HG03060 (cell line): ENCODE data around the gene TUBAL3.

Experiments used
- ATAC-seq: cut with Tn5 transposase; IDR thresholded peaks from one replicate; pipeline ENCODE4 v1.9.1; 2021; ENCODE audit warnings: low read depth, moderate number of reproducible peaks; ENCODE audit not compliant: unreplicated experiment

Gene TUBAL3

DNA sequence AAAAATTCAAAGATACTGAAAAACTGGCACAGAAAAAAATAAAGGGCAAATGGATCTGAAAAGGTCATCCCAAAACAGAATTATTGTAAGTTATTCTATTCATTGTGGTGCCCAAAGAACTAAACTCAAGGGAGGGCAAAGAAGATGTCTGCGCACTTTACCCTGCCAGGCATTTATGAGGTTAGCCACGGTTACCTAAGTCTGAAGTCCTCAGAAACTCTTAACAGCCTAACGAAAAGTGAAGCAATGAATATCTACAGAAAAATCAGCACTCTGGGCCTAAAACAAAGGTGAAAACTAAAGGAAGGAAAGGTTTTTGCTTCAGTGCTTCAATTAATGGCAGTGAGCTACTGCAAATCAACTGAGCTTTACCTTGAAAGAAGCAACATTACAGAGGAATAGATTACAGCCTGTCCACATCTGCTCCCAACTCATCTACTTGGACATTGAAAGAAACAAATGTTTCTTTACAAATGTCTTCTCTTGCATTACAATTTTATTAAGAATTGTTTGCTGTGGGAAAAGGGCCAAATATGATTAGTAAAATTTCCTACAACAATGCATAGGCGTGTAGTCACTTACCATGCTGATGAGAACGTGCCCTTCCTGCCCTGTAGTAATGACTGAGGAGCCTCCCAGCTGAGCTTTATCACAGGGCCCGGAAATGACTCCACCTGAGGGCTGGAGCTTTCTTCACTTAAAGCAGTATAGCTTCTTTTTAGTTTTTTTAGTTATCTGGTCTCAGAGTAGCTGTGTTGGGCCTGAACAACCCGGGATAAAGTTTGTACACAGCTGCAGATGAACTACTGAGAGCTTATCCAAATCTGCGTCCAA, at the start of gene TUBAL3:
Gene TUBAL3, minus strand, starts transcription at position 621 of the 834 bp plus-strand sequence. Its CDS starts 36 bp downstream, at position 585.
- no peak for ATAC-seq

DNA sequence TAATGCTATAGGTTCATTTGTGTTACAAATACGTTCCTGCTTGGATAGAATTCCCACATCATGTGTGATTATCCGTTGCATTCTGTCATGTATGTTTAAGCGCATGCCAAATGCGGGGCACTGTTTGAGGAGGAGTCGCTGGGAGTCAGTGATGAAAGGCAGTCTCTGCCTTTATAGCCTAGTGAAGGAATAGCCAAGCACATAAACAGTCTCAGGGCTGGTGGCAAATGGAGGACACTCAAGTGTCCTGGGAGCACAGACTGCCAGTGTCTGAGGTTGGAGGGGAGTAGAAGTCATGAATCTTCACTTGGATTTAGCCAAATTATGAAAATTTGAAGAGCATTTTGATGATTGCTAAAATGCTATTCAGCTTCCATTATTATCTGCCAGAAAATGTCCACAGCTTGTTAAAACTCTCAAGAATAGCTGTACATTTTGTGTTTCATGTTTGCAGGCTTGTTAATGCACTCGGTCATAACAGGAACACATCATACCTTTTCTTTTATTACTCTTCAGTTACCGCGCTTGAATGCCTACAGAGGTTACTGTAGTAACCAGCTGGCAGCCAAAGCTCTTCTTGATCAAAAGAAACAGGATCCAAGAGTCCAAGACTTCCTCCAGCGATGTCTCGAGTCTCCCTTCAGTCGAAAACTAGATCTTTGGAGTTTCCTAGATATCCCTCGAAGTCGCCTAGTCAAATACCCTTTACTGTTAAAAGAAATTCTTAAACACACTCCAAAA, 49.3 kb upstream of the TUBAL3 start:
- ATAC-seq, result no peak

DNA sequence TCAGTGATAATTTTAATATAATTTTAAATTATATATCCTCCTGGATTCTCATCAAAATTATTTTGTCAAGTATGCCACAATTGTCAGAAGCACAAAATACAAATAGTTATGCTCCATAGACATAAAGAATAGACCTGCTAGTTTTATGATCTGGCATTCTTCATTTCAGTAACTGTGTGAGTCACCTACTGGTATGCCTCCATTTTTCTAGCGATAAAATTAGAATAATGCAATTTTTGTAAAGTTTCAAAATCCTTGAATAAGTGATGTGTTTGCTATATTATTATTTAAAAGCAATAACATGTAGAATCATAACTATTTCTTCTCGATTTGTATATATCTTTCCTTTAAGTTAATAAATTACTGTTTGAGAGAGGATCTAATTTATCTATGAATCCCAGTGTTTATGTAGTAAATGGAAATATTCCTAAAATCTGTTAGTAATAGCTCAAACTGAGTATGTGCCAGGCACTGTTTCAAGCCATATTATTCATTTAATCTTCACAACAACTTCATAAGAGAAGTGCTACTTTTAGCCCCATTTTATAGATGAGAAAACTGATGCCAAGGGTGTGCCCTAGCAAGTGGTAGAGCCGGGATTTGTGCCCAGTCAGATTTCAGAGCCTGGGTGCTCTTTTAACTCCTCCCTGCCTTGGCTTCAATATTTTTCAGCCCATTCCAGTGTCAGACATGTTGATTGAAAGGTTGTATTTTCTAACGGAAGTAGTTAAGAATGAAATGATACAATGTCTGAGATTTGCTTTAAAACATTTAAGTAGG, 46.2 kb upstream of the TUBAL3 start:
- ATAC-seq, result no peak

- ATAC-seq, result no peak
These were observed 45.2 kb upstream of the TUBAL3 start for GRCh38 chr10:5449823-5450222.

DNA sequence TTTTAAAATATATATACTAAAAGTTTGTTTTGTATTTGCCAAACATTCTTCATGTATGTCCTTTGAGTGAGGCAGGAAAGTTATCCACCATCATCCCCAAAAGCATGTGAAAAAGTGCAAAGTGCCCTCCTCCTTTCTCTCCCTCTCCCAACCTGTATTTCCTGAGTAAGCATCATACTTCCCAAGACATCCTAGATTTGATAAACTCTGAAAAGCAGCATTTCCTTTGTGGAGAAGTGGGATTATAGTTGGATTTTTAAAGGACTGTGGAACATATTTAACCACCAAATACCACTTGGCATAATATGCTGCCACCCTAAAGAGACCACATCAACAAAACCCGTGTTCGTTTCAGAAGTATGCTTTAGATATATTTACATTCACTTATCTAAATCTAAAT, 44.6 kb upstream of the TUBAL3 start:
- no peak for ATAC-seq

- ATAC-seq, result no peak
These were observed 43.8 kb upstream of the TUBAL3 start for GRCh38 chr10:5448333-5449001.

DNA sequence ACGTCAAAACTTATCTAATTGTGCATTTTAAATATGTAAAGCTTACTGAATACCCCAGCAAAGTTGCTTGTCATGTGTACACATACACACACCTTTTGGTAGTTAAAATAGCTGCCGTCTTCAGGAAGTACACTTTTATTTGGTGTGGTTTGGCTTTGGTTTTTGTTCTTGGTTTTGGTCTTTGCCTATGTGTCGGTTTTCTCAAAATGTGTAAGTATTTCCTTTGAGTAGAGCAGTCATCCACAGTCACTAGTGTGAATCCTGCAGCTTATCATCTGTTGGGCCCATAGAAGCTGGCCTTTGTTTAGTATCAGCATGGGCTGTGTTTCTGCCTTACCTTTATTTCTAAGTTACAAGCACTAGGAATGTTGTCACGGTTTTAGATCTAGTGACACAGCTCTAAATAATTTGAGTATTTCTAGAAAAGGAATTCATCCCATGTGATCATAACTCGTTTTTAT, 43.0 kb upstream of the TUBAL3 start:
- peak; percentile 44 for ATAC-seq

- ATAC-seq, result no peak
These were observed 42.4 kb upstream of the TUBAL3 start for GRCh38 chr10:5447056-5447455.

- ATAC-seq, result no peak
These were observed 41.8 kb upstream of the TUBAL3 start for GRCh38 chr10:5446390-5446926.

DNA sequence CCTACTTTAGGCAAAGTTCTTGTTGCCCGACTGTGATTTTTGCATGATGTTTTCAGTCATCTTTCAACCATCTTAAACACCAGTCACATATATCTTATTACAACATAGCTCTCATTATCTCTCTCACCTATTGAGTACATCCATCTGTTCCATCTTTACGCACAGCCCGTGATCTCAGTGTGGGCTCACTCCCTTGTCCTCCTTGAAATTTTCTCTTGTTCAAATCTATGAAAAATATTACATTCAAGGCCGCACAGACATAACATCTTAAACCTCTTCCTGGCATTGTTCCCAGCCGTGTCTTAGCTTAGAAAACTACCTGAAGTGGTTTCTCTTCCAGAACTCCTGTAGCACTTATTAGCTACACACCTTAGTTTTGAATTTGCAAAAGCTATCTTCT, 40.4 kb upstream of the TUBAL3 start:
- no peak for ATAC-seq

DNA sequence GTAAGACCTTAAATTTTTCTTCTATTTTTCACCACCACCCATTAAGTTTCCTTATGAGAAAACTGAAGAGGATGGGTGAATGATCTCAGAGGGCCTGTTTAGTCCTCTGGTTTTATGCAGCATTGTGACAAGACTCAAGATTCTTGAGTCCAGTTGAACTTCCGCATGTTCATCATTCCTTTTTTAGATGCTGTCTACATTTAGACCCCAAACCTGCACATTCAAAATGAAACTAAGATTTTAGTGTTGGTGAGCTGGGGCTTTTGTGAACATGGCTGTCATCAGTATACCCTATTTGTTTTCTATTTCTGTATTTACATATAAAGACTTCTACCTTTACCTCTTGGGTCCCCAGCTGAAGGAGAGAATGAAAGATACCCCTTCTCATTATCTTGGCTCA, 38.8 kb upstream of the TUBAL3 start:
- ATAC-seq, result peak; percentile 84

- peak; percentile 2 for ATAC-seq
These were observed 38.4 kb upstream of the TUBAL3 start for GRCh38 chr10:5442990-5443370.

DNA sequence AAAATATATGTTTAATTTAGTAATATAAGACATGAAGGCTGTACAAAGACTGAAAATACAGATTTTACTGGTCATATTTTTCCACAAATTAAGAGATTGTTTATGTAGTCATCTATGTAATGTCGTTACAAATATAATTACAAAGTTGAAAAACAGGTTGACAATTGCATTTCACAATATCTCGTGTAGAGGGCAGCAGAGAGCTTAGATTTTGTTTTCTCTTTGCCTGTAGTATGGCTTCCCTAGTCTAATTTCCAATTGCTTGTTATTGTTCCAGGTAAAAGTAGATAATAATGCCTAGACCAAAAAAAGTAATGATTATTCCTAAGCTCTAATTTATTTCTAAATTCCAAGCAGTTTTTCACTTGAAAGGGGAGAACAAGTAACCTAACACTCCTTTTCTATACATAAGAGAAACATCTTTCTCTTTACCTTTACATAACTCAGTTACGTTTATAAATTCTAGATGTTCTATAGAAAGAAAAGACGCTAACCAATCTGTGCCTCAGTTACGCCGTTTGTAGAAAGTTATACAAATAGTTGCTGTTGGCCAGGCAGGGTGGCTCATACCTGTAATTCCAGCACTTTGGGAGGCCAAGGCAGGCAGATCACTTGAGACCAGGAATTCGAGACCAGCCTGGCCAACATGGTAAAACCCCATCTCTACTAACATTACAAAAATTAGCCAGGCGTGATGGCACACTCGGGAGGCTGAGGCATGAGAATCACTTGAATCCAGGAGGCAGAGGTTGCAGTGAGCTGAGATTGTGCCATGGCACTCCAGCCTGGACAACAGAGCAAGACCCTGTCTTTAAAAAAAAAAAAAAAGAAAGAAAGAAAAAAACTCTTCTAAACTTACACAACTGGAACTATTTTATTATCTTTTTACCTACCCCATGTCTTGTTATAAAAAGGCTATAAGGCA, 37.7 kb upstream of the TUBAL3 start:
- no peak for ATAC-seq

DNA sequence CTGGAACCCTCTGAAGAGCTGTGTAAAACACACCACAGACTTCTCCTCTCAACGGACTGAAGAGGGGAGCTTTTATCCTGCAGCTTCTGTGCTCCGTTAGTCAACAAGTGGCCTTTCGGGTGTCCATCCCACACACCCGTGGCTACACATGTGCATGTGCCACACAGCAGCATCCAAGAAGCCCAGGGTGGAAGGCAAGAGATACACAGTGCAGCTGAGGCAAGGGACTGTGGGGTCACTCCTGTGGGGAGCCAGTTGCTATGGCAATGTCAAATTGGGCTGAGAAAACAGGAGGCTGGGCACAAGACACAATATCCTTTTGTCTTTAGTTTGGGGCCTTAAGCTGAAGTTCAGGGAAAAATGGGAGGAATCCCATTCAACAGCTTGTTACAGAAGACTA, 36.5 kb upstream of the TUBAL3 start:
- ATAC-seq, result no peak

GRCh38 chr10:5440206-5440605, 35.6 kb upstream of the TUBAL3 start:
- ATAC-seq, result no peak

DNA sequence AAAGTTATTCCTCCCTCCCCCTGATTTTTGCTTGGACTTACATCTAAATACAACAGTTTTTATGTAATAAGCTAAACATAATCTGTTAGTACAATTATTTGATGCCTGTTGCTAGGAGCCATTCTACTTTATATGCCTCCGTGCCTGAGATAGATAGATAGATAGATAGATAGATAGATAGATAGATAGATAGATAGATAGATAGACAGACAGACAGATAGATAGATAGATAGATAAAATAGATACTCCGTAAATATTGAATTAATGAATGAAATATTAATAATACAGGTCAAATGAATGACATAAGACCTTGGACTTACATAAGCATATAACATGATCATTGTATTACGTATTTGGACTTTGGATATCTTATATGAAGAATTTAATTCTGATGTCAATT, 30.7 kb upstream of the TUBAL3 start:
- no peak for ATAC-seq

- no peak for ATAC-seq
These were observed 29.6 kb upstream of the TUBAL3 start for GRCh38 chr10:5434017-5434753.

GRCh38 chr10:5433182-5433581, 28.6 kb upstream of the TUBAL3 start:
- no peak for ATAC-seq
